CD4-positive, alpha-beta memory T cell (primary cell): ENCODE results near the gene RALGDS. TPM values are rescaled to one million over a fixed set of nuclear protein-coding genes. Genes with fewer than 3 reads are reported as not detected.
"Not testable (repeated sequence)": the region's sequence is repeated elsewhere in the genome, so short reads cannot be mapped to it uniquely, and the experiment has no call there.

Experiments used
- CTCF ChIA-PET: fragments of 350-600 bp; sonication (Branson Sonifier 250); formaldehyde crosslinking; loops from one replicate; lab custom pipeline; 2021; ENCODE audit warnings: inconsistent platforms; ENCODE audit not compliant: partially characterized antibody; lab: Charles Lee
- POLR2A ChIA-PET: fragments of 350-600 bp; sonication (Branson Sonifier 250); formaldehyde crosslinking; loops from one replicate; lab custom pipeline; 2021; ENCODE audit not compliant: partially characterized antibody; lab: Charles Lee
- DNase-seq, 5 donors: peaks; one replicate each; pipeline versions ENCODE4 v3.0.0 to v3.0.0-alpha.2; 2020 to 2022; ENCODE audit warnings: mixed read lengths in 1 of 5
- H3K27ac ChIP-seq: one replicate; pipeline ENCODE4 v1.7.0; 2013; ENCODE audit warnings: low read depth, low read length
- H3K27me3 ChIP-seq: 2 replicates; pipeline ENCODE4 v1.7.0; 2013; ENCODE audit warnings: mild to moderate bottlenecking, low read length, moderate library complexity; ENCODE audit not compliant: insufficient read depth
- H3K36me3 ChIP-seq: 2 replicates; pipeline ENCODE4 v1.7.0; 2013; ENCODE audit warnings: mild to moderate bottlenecking, low read length, moderate library complexity; ENCODE audit not compliant: insufficient read depth
- H3K4me1 ChIP-seq: 2 replicates; pipeline ENCODE4 v1.7.0; 2013; ENCODE audit warnings: mild to moderate bottlenecking, low read length, moderate library complexity; ENCODE audit not compliant: insufficient read depth
- H3K4me3 ChIP-seq, 2 donors: one replicate each; pipeline ENCODE4 v1.7.0; 2013; ENCODE audit warnings: low read length in 2 of 2, mild to moderate bottlenecking in 1 of 2
- H3K9me3 ChIP-seq, 2 donors: one replicate each; pipeline ENCODE4 v1.7.0; 2013; ENCODE audit warnings: low read length in 2 of 2, control low read depth in 1 of 2; ENCODE audit not compliant: control insufficient read depth in 1 of 2
- H3K27ac Mint-ChIP-seq, 7 donors: one replicate each; pipeline ENCODE4 v1.8.0; 2020 to 2021; ENCODE audit warnings: mixed read lengths in 7 of 7, mild to moderate bottlenecking in 6 of 7, inconsistent platforms in 3 of 7, moderate library complexity in 3 of 7
- H3K27me3 Mint-ChIP-seq, 2 donors: one replicate each; pipeline ENCODE4 v1.8.0; 2020 to 2021; ENCODE audit warnings: mixed read lengths in 2 of 2
- H3K36me3 Mint-ChIP-seq, 2 donors: one replicate each; pipeline ENCODE4 v1.8.0; 2020 to 2021; ENCODE audit warnings: mixed read lengths in 2 of 2, inconsistent platforms in 1 of 2, mild to moderate bottlenecking in 1 of 2
- H3K4me1 Mint-ChIP-seq, 4 donors: one replicate each; pipeline ENCODE4 v1.8.0; 2020 to 2021; ENCODE audit warnings: mixed read lengths in 4 of 4, mild to moderate bottlenecking in 1 of 4
- H3K4me3 Mint-ChIP-seq, 8 donors: one replicate each; pipeline ENCODE4 v1.8.0; 2020 to 2021; ENCODE audit warnings: mixed read lengths in 8 of 8, mild to moderate bottlenecking in 7 of 8, moderate library complexity in 6 of 8, inconsistent platforms in 3 of 8
- H3K9me3 Mint-ChIP-seq, 8 donors: one replicate each; pipeline ENCODE4 v1.8.0; 2020 to 2021; ENCODE audit warnings: mixed read lengths in 8 of 8, mild to moderate bottlenecking in 5 of 8, inconsistent platforms in 3 of 8, moderate library complexity in 1 of 8
- intact Hi-C: fragments of 100-400 bp; cut with micrococcal nuclease; formaldehyde crosslinking; loops from one replicate; pipeline ENCODE4 v1.15.1; 2023
- polyA plus RNA-seq, 2 donors: library from polyadenylated mRNA; unstranded; fragments of 300-500 nt; fragmentation: Illumina TruSeq; gene quantifications; one replicate each; pipeline ENCODE4 v1.2.3, GENCODE V29; 2021
- total RNA-seq, 2 experiments: library from RNA; stranded (reverse); gene quantifications; one replicate each; pipeline ENCODE4 v1.2.3, GENCODE V29; 2021

Gene RALGDS
- total and polyA plus RNA-seq, 4 experiments from 2014 or later = 27.9 to 131 (median 95.2) TPM

DNA sequence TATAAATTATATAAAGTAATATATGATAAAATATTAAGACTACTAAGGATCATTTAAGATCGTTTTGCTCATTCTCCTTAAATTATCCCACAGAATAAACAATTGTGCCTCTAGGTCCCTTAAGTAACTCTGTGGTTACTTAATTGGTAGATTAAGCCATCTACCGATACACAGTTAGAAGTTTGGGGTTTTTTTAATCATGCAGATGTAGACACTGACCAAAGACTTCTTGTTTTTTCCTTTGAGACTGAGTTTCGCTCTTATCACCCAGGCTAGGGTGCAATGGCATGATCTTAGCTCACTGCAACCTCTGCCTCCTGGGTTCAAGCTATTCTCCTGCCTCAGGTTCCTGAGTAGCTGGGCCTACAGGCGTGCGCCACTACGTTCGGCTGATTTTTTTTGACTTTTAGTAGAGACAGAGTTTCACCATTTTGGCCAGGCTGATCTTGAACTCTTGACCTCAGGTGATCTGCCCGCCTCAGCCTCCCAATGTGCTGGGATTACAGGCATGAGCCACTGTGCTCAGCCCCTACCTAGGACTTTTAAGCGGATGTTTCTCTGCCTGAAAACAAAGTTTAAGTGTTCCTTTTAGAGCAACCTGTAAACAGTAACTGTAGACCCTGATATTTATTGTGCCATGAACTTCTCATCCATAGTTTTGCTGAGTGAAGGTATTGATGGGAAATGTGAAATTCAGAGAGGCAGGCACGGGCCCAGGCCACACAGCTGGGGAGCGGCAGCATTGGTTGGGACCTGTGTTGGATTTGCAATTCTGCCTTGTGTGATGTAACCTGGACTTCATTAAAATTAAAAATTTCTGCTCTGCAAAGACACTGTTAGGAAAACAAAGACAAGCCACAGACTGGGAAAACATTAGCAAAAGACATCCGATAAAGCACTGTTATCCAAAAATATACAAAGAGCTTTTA is 47.7 kb downstream of the RALGDS start:
- no peaks in the 10 kb centered on the region for H3K36me3 Mint-ChIP-seq
- H3K27ac ChIP-seq = no peak overlapping the region
- H3K4me1 ChIP-seq = no peaks in the 10 kb centered on the region
- H3K36me3 ChIP-seq = no peaks in the 10 kb centered on the region
- intact Hi-C loops = no loop called here
- no peak for DNase-seq
- no peaks in the 10 kb centered on the region for H3K4me1 Mint-ChIP-seq
- H3K4me3 ChIP-seq = no peak overlapping the region
- no peaks in the 10 kb centered on the region for H3K27me3 Mint-ChIP-seq
- H3K9me3 Mint-ChIP-seq = no peaks in the 10 kb centered on the region
- ChIA-PET CTCF (interaction anchor here (0.9 kb wide), 1 partner anchor 71 kb away, joined by 3 read pairs; no protein-coding TSS in a partner anchor), POLR2A (interaction anchor here (1.2 kb wide), 1 partner anchor 42 kb away, joined by 3 read pairs; the partner anchor contains the start of gene GTF3C5)
- H3K9me3 ChIP-seq = no peaks in the 10 kb centered on the region
- H3K4me3 Mint-ChIP-seq = no peak overlapping the region
- no peak overlapping the region for H3K27ac Mint-ChIP-seq
- no peaks in the 10 kb centered on the region for H3K27me3 ChIP-seq

DNA sequence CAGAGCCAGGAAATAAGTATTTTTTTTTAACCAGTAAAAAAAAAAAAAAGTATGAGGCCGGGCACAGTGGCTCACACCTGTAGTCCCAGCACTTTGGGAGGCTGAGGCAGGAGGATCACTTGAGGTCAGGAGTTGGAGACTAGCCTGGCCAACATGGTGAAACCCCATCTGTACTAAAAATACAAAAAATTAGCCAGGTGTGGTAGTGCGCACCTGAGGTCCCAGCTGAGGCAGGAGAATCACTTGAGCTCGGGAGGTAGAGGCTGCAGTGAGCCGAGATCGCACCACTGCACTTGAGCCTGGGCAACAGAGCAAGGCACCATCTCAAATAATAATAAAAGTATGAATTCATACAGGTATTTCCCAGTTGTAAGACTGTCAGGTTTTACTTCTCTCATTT is 48.8 kb downstream of the RALGDS start:
- H3K27me3 Mint-ChIP-seq, H3K27me3 ChIP-seq, H3K9me3 ChIP-seq, H3K4me3 Mint-ChIP-seq, H3K36me3 Mint-ChIP-seq, H3K4me1 Mint-ChIP-seq, H3K9me3 Mint-ChIP-seq, CTCF ChIA-PET, POLR2A ChIA-PET, H3K4me1 ChIP-seq, H3K27ac Mint-ChIP-seq, H3K27ac ChIP-seq, intact Hi-C loops, H3K36me3 ChIP-seq, H3K4me3 ChIP-seq, DNase-seq: not testable (repeated sequence)

DNA sequence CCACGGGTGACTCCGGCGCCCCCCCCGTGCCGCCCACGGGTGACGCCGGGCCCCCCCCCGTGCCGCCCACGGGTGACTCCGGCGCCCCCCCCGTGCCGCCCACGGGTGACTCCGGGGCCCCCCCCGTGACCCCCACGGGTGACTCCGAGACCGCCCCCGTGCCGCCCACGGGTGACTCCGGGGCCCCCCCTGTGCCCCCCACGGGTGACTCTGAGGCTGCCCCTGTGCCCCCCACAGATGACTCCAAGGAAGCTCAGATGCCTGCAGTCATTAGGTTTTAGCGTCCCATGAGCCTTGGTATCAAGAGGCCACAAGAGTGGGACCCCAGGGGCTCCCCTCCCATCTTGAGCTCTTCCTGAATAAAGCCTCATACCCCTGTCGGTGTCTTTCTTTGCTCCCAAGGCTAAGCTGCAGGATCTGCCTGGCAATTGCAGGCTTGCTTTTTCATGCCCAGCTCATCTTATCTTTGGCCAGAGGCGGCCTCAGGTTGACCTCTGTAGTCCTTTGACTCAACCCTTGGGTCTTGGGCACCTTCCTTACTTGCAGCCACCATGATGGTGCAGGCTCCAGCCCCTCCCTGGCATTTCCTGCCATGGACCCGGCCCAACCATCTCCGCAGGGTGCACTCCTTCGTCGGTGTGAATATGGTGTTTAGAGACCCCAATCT is 49.4 kb downstream of the RALGDS start:
- DNase-seq = no peak
- H3K27me3 Mint-ChIP-seq = no peaks in the 10 kb centered on the region
- ChIA-PET POLR2A (no interaction called here), CTCF (no interaction called here)
- intact Hi-C loops = no loop called here
- no peaks in the 10 kb centered on the region for H3K36me3 Mint-ChIP-seq
- no peaks in the 10 kb centered on the region for H3K9me3 ChIP-seq
- H3K4me3 Mint-ChIP-seq = no peak overlapping the region
- H3K36me3 ChIP-seq = no peaks in the 10 kb centered on the region
- no peak overlapping the region for H3K27ac Mint-ChIP-seq
- no peak overlapping the region for H3K27ac ChIP-seq
- no peaks in the 10 kb centered on the region for H3K4me1 ChIP-seq
- H3K4me3 ChIP-seq = no peak overlapping the region
- H3K27me3 ChIP-seq = no peaks in the 10 kb centered on the region
- H3K4me1 Mint-ChIP-seq = no peaks in the 10 kb centered on the region
- H3K9me3 Mint-ChIP-seq = no peaks in the 10 kb centered on the region

GRCh38 chr9:133070985-133071384 is 50.1 kb downstream of the RALGDS start:
- H3K9me3 Mint-ChIP-seq, H3K27me3 ChIP-seq, H3K36me3 ChIP-seq, H3K4me3 Mint-ChIP-seq, H3K27ac Mint-ChIP-seq, intact Hi-C loops, H3K4me3 ChIP-seq, H3K9me3 ChIP-seq, H3K27me3 Mint-ChIP-seq, POLR2A ChIA-PET, H3K36me3 Mint-ChIP-seq, H3K27ac ChIP-seq, CTCF ChIA-PET, DNase-seq, H3K4me1 Mint-ChIP-seq, H3K4me1 ChIP-seq: not testable (repeated sequence)

GRCh38 chr9:133070500-133070961 is 50.5 kb downstream of the RALGDS start:
- H3K9me3 Mint-ChIP-seq, H3K4me3 Mint-ChIP-seq, H3K36me3 Mint-ChIP-seq, H3K27me3 ChIP-seq, intact Hi-C loops, H3K36me3 ChIP-seq, H3K9me3 ChIP-seq, H3K27ac Mint-ChIP-seq, DNase-seq, POLR2A ChIA-PET, H3K4me3 ChIP-seq, H3K27me3 Mint-ChIP-seq, H3K27ac ChIP-seq, CTCF ChIA-PET, H3K4me1 Mint-ChIP-seq, H3K4me1 ChIP-seq: not testable (repeated sequence)

DNA sequence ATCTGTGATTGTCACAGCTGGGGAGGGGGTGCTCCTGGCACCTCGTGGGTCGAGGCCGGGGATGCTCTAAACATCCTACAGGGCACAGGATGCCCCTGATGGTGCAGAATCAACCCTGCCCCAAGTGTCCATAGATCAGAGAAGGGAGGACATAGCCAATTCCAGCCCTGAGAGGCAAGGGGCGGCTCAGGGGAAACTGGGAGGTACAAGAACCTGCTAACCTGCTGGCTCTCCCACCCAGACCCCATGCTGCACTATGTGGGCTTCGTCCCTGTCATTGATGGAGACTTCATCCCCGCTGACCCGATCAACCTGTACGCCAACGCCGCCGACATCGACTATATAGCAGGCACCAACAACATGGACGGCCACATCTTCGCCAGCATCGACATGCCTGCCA is 52.6 kb downstream of the RALGDS start:
- H3K4me3 ChIP-seq, H3K36me3 Mint-ChIP-seq, H3K27ac Mint-ChIP-seq, H3K4me3 Mint-ChIP-seq, H3K27me3 ChIP-seq, H3K36me3 ChIP-seq, H3K4me1 Mint-ChIP-seq, H3K27ac ChIP-seq, intact Hi-C loops, H3K9me3 Mint-ChIP-seq, H3K27me3 Mint-ChIP-seq, POLR2A ChIA-PET, H3K9me3 ChIP-seq, DNase-seq, H3K4me1 ChIP-seq, CTCF ChIA-PET: not testable (repeated sequence)

DNA sequence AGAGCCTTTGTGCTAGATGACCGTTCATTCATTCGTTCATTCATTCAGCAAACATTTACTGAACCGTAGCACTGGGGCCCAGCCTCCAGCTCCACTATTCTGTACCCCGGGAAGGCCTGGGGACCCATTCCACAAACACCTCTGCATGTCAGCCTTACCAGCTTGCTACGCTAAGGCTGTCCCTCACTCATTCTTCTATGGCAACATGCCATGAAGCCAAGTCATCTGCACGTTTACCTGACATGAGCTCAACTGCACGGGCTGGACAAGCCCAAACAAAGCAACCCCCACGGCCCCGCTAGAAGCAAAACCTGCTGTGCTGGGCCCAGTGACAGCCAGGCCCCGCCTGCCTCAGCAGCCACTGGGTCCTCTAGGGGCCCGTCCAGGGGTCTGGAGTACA is 53.2 kb downstream of the RALGDS start:
- no peaks in the 10 kb centered on the region for H3K27me3 ChIP-seq
- no peaks in the 10 kb centered on the region for H3K9me3 ChIP-seq
- Mint-ChIP-seq H3K9me3 (no peaks in the 10 kb centered on the region), H3K27me3 (no peaks in the 10 kb centered on the region), H3K4me3 (no peak overlapping the region), H3K36me3 (no peaks in the 10 kb centered on the region), H3K4me1 (no peaks in the 10 kb centered on the region), H3K27ac (no peak overlapping the region)
- intact Hi-C loops = no loop called here
- no peak overlapping the region for H3K4me3 ChIP-seq
- no peaks in the 10 kb centered on the region for H3K4me1 ChIP-seq
- ChIA-PET POLR2A (no interaction called here), CTCF (interaction anchor here (0.9 kb wide), 1 partner anchor 76 kb away, joined by 3 read pairs; no protein-coding TSS in a partner anchor)
- H3K27ac ChIP-seq = no peak overlapping the region
- no peak for DNase-seq
- H3K36me3 ChIP-seq = no peaks in the 10 kb centered on the region
